ENCODE results near the gene GTPBP4. TPM values are rescaled to one million over a fixed set of nuclear protein-coding genes. Genes with fewer than 3 reads are reported as not detected.

Gene GTPBP4
- total and polyA plus RNA-seq, 2 of the 13 experiments (the other 11 are each of a cell fraction or from before 2014, with no cell fraction given), result 24.1 to 85.5 TPM

DNA sequence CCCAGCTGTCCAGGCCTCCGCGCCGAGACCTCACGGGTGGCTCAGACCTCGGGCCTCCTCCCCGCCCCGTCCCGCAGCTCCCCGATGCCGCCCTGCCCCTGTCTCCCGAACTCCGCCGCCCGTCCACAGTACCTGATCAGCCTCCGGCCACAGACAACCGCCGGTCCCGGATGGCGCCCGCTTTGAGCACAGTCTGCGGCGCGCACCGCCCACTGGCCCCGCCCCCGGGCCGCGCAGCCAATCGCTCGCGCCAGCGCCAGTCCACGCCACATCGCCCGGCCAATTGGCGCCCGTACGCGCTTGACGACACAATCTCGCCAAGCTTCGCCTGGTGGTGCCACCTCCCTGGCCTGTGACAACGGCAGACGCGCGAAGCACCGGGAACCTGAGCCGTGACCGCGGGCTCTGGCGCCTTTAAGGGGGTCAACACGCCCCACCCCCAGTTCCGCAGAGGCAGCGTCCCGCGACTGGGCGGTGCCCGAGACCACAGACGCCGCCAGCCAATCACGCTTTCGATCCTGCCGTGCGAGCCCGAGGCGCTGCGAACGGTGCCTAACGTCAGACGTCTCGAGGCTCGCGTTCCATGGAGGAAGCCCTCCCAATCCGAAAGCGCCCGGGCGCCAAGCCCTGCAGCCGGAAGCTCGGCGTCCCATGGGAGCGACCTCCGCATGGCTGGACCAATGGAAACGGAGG, 60.6 kb downstream of the GTPBP4 start, which contains the start of gene IDI1 (continued):
- TF ChIP-seq, protein P1, sequence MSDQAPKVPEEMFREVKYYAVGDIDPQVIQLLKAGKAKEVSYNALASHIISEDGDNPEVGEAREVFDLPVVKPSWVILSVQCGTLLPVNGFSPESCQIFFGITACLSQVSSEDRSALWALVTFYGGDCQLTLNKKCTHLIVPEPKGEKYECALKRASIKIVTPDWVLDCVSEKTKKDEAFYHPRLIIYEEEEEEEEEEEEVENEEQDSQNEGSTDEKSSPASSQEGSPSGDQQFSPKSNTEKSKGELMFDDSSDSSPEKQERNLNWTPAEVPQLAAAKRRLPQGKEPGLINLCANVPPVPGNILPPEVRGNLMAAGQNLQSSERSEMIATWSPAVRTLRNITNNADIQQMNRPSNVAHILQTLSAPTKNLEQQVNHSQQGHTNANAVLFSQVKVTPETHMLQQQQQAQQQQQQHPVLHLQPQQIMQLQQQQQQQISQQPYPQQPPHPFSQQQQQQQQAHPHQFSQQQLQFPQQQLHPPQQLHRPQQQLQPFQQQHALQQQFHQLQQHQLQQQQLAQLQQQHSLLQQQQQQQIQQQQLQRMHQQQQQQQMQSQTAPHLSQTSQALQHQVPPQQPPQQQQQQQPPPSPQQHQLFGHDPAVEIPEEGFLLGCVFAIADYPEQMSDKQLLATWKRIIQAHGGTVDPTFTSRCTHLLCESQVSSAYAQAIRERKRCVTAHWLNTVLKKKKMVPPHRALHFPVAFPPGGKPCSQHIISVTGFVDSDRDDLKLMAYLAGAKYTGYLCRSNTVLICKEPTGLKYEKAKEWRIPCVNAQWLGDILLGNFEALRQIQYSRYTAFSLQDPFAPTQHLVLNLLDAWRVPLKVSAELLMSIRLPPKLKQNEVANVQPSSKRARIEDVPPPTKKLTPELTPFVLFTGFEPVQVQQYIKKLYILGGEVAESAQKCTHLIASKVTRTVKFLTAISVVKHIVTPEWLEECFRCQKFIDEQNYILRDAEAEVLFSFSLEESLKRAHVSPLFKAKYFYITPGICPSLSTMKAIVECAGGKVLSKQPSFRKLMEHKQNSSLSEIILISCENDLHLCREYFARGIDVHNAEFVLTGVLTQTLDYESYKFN (CRISPR knock-in tag; conservative IDR thresholded peaks at IDR 0.05), result peak; percentile 65
- peak; percentile 36; the same call in 1 of the 2 replicates for TF ChIP-seq ONECUT2 (CRISPR knock-in tag; IDR thresholded peaks at IDR 0.05)
- peak; percentile 69; the same call in 1 of the 2 replicates for TF ChIP-seq MEIS1 (CRISPR knock-in tag; IDR thresholded peaks at IDR 0.05; ENCODE audit: borderline replicate concordance)
- TF ChIP-seq, protein P2, sequence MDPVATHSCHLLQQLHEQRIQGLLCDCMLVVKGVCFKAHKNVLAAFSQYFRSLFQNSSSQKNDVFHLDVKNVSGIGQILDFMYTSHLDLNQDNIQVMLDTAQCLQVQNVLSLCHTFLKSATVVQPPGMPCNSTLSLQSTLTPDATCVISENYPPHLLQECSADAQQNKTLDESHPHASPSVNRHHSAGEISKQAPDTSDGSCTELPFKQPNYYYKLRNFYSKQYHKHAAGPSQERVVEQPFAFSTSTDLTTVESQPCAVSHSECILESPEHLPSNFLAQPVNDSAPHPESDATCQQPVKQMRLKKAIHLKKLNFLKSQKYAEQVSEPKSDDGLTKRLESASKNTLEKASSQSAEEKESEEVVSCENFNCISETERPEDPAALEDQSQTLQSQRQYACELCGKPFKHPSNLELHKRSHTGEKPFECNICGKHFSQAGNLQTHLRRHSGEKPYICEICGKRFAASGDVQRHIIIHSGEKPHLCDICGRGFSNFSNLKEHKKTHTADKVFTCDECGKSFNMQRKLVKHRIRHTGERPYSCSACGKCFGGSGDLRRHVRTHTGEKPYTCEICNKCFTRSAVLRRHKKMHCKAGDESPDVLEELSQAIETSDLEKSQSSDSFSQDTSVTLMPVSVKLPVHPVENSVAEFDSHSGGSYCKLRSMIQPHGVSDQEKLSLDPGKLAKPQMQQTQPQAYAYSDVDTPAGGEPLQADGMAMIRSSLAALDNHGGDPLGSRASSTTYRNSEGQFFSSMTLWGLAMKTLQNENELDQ (CRISPR knock-in tag; IDR thresholded peaks at IDR 0.05; ENCODE audit: borderline replicate concordance), result no peak; the same call in 1 of the 2 replicates
- TF ChIP-seq ADNP (CRISPR knock-in tag; IDR thresholded peaks at IDR 0.05), result no peak
- no peak for TF ChIP-seq FOXK1 (CRISPR knock-in tag; IDR thresholded peaks at IDR 0.05; ENCODE audit: borderline replicate concordance, low read depth)
- no peak for TF ChIP-seq FLYWCH1 (CRISPR knock-in tag; IDR thresholded peaks at IDR 0.05)
- TF ChIP-seq, protein P3, sequence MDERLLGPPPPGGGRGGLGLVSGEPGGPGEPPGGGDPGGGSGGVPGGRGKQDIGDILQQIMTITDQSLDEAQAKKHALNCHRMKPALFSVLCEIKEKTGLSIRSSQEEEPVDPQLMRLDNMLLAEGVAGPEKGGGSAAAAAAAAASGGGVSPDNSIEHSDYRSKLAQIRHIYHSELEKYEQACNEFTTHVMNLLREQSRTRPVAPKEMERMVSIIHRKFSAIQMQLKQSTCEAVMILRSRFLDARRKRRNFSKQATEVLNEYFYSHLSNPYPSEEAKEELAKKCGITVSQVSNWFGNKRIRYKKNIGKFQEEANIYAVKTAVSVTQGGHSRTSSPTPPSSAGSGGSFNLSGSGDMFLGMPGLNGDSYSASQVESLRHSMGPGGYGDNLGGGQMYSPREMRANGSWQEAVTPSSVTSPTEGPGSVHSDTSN (CRISPR knock-in tag; IDR thresholded peaks at IDR 0.05), result no peak
- TF ChIP-seq HES4 (CRISPR knock-in tag; IDR thresholded peaks at IDR 0.05; ENCODE audit: borderline replicate concordance), result peak; percentile 81
- TF ChIP-seq ZFYVE20 (CRISPR knock-in tag; IDR thresholded peaks at IDR 0.05; ENCODE audit: borderline replicate concordance, low read depth), result no peak
- TF ChIP-seq, protein P4, sequence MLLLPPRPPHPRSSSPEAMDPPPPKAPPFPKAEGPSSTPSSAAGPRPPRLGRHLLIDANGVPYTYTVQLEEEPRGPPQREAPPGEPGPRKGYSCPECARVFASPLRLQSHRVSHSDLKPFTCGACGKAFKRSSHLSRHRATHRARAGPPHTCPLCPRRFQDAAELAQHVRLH (CRISPR knock-in tag; IDR thresholded peaks at IDR 0.05; ENCODE audit: borderline replicate concordance, low read depth), result peak; percentile 78; the same call in 1 of the 2 replicates
- TF ChIP-seq ZNF652 (CRISPR knock-in tag; IDR thresholded peaks at IDR 0.05; ENCODE audit: borderline replicate concordance, low read depth), result no peak
- TF ChIP-seq, protein P5, sequence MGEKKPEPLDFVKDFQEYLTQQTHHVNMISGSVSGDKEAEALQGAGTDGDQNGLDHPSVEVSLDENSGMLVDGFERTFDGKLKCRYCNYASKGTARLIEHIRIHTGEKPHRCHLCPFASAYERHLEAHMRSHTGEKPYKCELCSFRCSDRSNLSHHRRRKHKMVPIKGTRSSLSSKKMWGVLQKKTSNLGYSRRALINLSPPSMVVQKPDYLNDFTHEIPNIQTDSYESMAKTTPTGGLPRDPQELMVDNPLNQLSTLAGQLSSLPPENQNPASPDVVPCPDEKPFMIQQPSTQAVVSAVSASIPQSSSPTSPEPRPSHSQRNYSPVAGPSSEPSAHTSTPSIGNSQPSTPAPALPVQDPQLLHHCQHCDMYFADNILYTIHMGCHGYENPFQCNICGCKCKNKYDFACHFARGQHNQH (CRISPR knock-in tag; IDR thresholded peaks at IDR 0.05), result peak; percentile 83
- TF ChIP-seq REL (CRISPR knock-in tag; conservative IDR thresholded peaks at IDR 0.05), result no peak; the same call in 1 of the 2 replicates
- TF ChIP-seq HHEX (CRISPR knock-in tag; IDR thresholded peaks at IDR 0.05), result no peak
- TF ChIP-seq TCF7L2 (IDR thresholded peaks at IDR 0.05; ENCODE audit: low read depth, low read length), result no peak
- TF ChIP-seq HOXA7 (CRISPR knock-in tag; IDR thresholded peaks at IDR 0.05), result no peak
- TF ChIP-seq, protein P6, sequence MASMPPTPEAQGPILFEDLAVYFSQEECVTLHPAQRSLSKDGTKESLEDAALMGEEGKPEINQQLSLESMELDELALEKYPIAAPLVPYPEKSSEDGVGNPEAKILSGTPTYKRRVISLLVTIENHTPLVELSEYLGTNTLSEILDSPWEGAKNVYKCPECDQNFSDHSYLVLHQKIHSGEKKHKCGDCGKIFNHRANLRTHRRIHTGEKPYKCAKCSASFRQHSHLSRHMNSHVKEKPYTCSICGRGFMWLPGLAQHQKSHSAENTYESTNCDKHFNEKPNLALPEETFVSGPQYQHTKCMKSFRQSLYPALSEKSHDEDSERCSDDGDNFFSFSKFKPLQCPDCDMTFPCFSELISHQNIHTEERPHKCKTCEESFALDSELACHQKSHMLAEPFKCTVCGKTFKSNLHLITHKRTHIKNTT (CRISPR knock-in tag; IDR thresholded peaks at IDR 0.05), result 0 out of 2 replicates have a peak, but pooled peaks have one; percentile 27

Measured in HepG2 (cell line).